Spinal cord (tissue), 10 donors: Measurements from ENCODE around the gene EXO1. TPM values are rescaled to one million over a fixed set of nuclear protein-coding genes. Genes with fewer than 3 reads are reported as not detected.
A peak's percentile ranks its signal among the peaks of the same experiment; 100 is the strongest.

Experiments
- DNase-seq, 6 donors: peaks; one replicate each; pipeline versions ENCODE4 v3.0.0 to v3.0.0-alpha.2; 2013 to 2015; ENCODE audit warnings: low spot score in 6 of 6, low read depth in 4 of 6
- H3K27ac ChIP-seq: one replicate; pipeline ENCODE4 v1.5.1; 2013; ENCODE audit warnings: low read depth, low read length, control low read depth
- H3K27me3 ChIP-seq: one replicate; pipeline ENCODE4 v1.6.1; 2013; ENCODE audit warnings: low read length; ENCODE audit not compliant: control insufficient read depth, insufficient read depth
- H3K36me3 ChIP-seq: one replicate; pipeline ENCODE4 v1.6.1; 2013; ENCODE audit warnings: low read length; ENCODE audit not compliant: control insufficient read depth, insufficient read depth
- H3K4me1 ChIP-seq: one replicate; pipeline ENCODE4 v1.6.1; 2013; ENCODE audit warnings: low read length; ENCODE audit not compliant: control insufficient read depth, insufficient read depth
- H3K4me3 ChIP-seq: one replicate; pipeline ENCODE4 v1.5.1; 2013; ENCODE audit warnings: low read depth, low read length, control low read depth
- H3K9me3 ChIP-seq: one replicate; pipeline ENCODE4 v1.6.1; 2013; ENCODE audit warnings: low read length; ENCODE audit not compliant: control insufficient read depth, insufficient read depth
- WGBS: methylation state at CpG from one replicate; pipeline ENCODE4 v1.1.5; 2013; ENCODE audit warnings: missing lambda C conversion rate; ENCODE audit not compliant: insufficient coverage; 5-methylcytosine and 5-hydroxymethylcytosine counted together
- polyA plus RNA-seq, 2 donors: library from polyadenylated mRNA; unstranded; fragments of 120-200 nt; gene quantifications; one replicate each; pipeline ENCODE4 v1.2.1, GENCODE V29; 2013; ENCODE audit not compliant: insufficient read length in 2 of 2
- total RNA-seq, 2 donors: library from RNA; depleted of rRNA in 1 of 2; stranded (reverse); fragments of 120-200 nt in 1 of 2; fragments of >200 nt in 1 of 2; gene quantifications; one replicate each; pipeline versions ENCODE4 v1.2.3 to v1.2.4, GENCODE V29; 2013 to 2014
- donor health status: healthy.

Gene EXO1
- total and polyA plus RNA-seq, 4 donors, result 3.7 to 7.8 (median 4.8) TPM

DNA sequence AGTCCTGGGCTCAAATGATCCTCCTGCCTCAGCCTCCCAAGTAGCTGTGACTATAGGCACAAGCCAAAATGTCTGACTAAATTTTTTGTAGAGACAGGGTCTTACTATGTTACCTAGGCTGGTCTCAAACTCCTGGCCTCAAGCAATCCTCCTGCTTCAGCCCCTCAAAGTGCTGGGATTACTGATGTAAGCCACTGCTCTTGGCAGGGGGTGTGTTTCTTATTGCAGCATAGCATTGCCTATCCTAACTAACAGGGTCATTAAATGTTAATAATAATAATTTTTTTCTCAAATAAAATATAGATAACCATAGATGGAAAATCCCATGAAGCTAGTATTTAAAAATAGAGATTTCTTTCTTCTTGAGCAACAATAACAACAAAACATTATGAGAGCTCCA is 52.4 kb downstream of the EXO1 start:
- DNase-seq, result no peak

DNA sequence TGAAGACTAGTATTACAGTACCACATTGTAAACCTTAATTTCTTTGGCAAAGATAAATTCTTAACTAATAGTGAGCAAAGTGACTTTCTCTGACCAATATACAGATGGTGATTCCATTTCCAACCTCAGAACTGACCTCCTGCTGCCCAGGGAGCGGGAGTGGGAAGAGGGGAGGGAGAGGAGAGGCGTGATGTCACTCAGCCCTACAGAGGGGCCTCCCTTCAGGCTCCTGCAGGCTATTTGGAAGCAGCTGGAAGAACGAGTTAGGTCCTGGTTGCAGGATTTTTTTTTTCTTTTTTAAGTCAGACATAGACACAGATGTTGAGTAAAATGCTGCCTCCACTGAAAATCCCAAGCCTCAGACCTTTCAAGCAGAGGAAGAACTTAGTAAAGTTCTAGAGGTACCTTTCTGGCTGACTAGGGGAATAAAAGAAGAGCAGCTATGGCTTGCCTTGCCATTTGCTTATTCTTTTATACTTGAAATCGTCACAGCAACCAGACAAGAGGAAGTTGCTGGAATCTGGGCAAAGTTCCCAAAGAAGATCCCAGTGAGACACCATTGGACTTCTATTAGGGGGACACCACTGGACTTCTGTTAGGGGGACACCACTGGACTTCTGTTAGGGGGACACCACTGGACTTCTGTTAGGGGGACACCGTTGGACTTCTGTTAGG is 54.5 kb downstream of the EXO1 start:
- DNase-seq, result peak in 1 of 6 donors; percentile 20
- Histone ChIP-seq H3K36me3 (no peaks in the 10 kb centered on the region), H3K27ac (no peak overlapping the region), H3K9me3 (no peaks in the 10 kb centered on the region), H3K4me1 (no peaks in the 10 kb centered on the region), H3K27me3 (no peaks in the 10 kb centered on the region), H3K4me3 (no peak overlapping the region)
- 67% methylated on average over 1 of the region's 5 CpGs for WGBS

More for the DNA sequence above, 52.4 kb downstream of the EXO1 start:
- no peaks in the 10 kb centered on the region for H3K36me3 ChIP-seq
- H3K27me3 ChIP-seq, result no peaks in the 10 kb centered on the region
- H3K9me3 ChIP-seq, result no peaks in the 10 kb centered on the region
- no peak overlapping the region for H3K4me3 ChIP-seq
- H3K27ac ChIP-seq, result no peak overlapping the region
- H3K4me1 ChIP-seq, result no peaks in the 10 kb centered on the region

DNA sequence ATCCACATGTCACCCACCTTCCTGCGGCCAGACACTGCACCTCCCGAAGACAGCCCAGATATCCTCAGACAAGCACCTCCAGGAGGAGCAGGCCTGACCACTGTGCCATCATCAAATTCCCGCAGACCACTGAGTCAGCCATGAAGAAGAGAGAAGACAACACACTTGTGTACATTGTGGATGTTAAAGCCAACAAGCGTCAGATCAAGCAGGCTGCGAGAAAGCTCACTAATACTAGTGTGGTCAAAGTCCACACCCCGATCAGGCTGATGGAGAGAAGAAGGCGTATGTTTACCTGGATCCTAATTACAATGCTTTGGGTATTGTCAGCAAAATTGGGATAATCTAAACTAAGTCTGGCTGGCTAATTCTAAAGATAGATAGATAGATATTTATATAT is 68.2 kb downstream of the EXO1 start:
- Histone ChIP-seq H3K27ac (no peak overlapping the region), H3K9me3 (no peaks in the 10 kb centered on the region), H3K4me3 (no peak overlapping the region), H3K36me3 (no peaks in the 10 kb centered on the region), H3K27me3 (no peaks in the 10 kb centered on the region), H3K4me1 (no peaks in the 10 kb centered on the region)
- DNase-seq, result no peak
- 100% methylated on average over 3 of the region's 7 CpGs for WGBS

DNA sequence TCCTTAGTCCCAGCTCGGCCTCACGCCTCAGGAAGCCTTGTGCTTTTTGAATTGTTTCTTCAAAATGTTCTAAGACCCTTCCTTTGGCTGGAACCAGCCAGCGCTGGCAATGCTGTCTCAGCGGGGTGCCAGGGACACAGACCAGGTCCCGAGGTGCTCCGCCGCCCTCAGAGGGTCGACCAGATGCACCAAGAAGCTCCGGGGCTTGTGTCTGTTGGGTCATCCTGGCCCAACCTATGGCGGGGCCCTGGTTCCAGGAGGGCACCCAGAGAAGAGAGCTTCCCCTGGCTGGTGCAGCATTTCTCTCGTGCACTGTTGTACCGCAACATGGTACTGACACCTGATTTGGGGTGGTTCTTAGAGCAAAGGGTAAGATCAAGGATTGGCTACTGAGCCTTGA is 69.5 kb downstream of the EXO1 start:
- Histone ChIP-seq H3K27me3 (no peaks in the 10 kb centered on the region), H3K9me3 (no peaks in the 10 kb centered on the region), H3K4me3 (no peak overlapping the region), H3K36me3 (no peaks in the 10 kb centered on the region), H3K4me1 (no peaks in the 10 kb centered on the region), H3K27ac (no peak overlapping the region)
- 92% methylated on average over 12 of the region's 12 CpGs for WGBS
- no peak for DNase-seq

DNA sequence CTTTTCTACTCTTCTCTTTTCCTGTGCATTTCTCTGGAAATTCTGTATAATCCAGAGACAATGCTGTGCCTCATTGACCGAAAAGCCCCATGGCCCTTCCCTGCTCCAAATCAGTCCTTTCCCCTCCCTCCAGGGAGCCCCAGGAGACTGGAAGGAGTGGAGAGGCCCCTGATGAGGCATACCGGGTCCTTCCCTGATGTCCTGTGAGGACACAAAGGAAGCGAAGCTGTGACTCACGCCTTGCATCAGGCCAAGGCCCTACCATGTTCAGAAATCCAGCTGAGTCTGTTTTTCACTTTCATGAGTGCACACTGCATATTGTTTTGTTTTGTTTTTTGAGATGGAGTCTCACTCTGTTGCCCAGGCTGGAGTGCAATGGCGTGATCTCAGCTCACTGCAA is 70.9 kb downstream of the EXO1 start:
- Histone ChIP-seq H3K9me3 (no peaks in the 10 kb centered on the region), H3K4me1 (no peaks in the 10 kb centered on the region), H3K36me3 (no peaks in the 10 kb centered on the region), H3K27ac (no peak overlapping the region), H3K27me3 (no peaks in the 10 kb centered on the region), H3K4me3 (no peak overlapping the region)
- WGBS, result 73% methylated on average over 4 of the region's 5 CpGs
- DNase-seq, result no peak

DNA sequence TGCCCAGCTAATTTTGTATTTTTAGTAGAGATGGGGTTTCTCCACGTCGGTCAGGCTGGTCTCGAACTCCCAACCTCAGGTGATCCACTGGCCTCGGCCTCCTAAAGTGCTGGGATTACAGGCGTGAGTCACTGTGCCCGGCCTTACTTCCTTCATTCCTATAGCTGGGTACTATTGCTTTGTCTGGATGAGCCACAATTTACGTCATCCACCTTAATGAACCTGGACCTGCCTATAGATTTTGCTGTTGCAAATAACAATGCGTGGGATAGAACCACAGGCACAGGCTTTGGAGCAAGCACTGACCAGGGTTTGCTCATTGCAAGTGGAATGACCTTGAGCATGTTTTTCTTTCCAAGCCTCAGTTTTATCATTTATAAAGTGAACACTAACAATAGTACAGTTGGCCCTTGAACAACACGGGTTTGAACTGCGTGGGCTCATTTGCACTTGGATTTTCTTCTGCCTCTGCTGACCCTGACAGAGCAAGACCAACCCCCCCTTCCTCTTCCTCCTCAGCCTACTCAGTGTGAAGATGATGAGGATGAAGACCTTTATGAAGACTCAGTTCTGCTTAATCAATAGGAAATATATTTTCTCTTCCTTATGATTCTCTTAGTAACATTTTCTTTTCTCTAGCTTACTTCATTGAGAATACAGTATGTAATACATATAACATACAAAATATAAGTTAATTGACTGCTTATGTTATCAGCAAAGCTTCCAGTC is 76.2 kb downstream of the EXO1 start:
- Histone ChIP-seq H3K27me3 (no peaks in the 10 kb centered on the region), H3K4me3 (no peak overlapping the region), H3K9me3 (no peaks in the 10 kb centered on the region), H3K4me1 (no peaks in the 10 kb centered on the region), H3K27ac (no peak overlapping the region), H3K36me3 (no peaks in the 10 kb centered on the region)
- 87% methylated on average over 8 of the region's 10 CpGs for WGBS
- no peak for DNase-seq

DNA sequence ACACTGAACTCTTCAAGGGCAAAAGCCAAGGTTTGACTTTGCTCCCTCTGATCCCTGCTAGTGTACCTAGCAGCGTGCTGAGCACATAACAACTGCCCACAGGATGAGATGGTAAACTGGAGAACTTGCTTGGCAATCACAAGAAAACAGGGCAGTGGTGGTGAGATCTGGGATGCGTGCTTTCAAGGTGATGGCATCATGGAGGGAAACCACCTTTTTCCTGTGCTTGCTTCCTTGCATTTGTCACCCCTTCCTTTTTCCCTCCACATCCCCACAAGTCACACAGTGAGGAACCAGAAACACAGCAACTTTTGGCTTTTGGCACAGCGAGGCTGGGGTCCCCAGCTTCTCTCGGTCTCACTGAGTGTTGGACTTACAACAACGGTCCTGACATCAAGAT is 78.1 kb downstream of the EXO1 start:
- Histone ChIP-seq H3K4me3 (no peak overlapping the region), H3K27ac (no peak overlapping the region), H3K4me1 (no peaks in the 10 kb centered on the region), H3K36me3 (no peaks in the 10 kb centered on the region), H3K27me3 (no peaks in the 10 kb centered on the region), H3K9me3 (no peaks in the 10 kb centered on the region)
- no peak for DNase-seq
- WGBS, result 90% methylated on average over 4 of the region's 5 CpGs

DNA sequence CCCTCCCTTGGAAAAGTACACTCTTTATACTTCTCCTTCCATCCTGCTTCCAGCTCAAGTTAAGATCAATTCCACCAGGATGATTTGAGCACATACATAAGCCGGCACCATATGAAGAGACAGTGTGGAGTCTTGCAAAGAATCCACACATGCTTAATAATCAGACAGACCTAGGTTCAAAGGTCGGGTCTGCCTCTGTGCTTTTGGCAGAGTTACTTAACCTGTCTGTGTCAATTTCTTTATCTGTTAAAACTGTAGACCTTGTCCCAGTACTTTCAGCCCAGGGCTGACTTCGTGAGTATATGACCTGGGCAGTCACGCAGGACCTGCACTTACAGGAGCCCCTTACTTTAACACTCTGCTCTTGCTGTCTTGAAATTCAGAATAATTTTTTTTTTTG is 79.3 kb downstream of the EXO1 start:
- Histone ChIP-seq H3K36me3 (no peaks in the 10 kb centered on the region), H3K27me3 (no peaks in the 10 kb centered on the region), H3K27ac (no peak overlapping the region), H3K4me3 (no peak overlapping the region), H3K4me1 (no peaks in the 10 kb centered on the region), H3K9me3 (no peaks in the 10 kb centered on the region)
- 85% methylated on average over 2 of the region's 4 CpGs for WGBS
- no peak for DNase-seq

DNA sequence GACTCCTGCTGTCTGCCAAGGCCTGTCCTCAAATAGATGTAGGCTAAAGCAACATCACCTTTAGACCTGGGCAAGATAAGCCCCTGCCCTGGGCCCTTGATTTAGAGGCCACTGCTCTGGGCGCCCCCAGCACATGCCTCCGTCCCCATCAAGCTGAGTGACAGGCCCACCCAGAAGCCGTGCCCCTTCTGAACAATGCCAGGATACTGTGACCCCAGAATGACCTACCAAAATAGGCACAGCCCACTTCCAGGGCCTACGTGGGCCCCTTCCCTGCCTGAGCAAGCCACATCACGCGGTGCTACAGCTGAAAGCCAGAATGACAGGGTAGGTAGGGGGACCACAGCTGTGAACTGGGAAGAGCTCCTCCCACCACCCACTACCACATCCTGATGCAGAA is 84.8 kb downstream of the EXO1 start:
- Histone ChIP-seq H3K36me3 (no peaks in the 10 kb centered on the region), H3K9me3 (no peaks in the 10 kb centered on the region), H3K4me3 (no peak overlapping the region), H3K27ac (no peak overlapping the region), H3K4me1 (peaks cover 15% of the 10 kb centered on the region), H3K27me3 (no peaks in the 10 kb centered on the region)
- no peak for DNase-seq
- 67% methylated on average over 3 of the region's 6 CpGs for whole genome bisulfite sequencing

DNA sequence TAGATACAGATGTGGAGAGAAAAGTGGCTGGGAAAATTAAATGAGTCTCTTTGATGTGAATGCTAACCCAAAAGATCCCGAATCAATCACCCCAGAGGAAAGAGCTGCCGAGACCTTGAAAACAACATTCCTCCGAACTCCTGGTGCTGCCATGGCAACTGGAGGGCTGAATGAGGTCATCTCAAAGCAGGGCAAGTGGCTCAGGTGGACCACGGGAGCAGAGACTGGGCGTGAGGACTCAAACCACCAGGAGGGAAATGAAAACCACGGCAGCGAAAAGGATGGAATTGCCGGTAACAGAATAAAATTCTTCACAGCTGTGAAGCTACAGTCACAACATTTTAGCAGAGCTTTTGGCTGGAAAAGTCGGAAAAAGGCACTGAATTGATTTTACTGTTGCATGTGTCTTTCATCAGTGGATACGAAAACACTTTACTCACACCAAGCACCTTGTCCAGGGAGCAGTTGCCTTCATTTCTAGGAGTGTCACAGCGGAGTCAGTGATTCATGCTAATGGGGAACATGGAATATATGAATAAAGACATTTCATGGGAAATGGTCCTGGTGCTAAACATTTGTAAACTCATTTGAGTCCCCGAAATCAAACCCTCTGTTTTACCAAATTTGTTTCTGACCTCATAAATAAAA is 86.3 kb downstream of the EXO1 start:
- Histone ChIP-seq H3K27me3 (no peaks in the 10 kb centered on the region), H3K4me1 (peaks cover 15% of the 10 kb centered on the region), H3K27ac (no peak overlapping the region), H3K4me3 (no peak overlapping the region), H3K9me3 (peaks cover 2% of the 10 kb centered on the region), H3K36me3 (no peaks in the 10 kb centered on the region)
- peak; percentile 48 to 90 (median 56) for DNase-seq
- WGBS, result 3% methylated on average over 6 of the region's 12 CpGs
